GM18519 (cell line): Measurements from ENCODE around the gene ELL3.
"Not testable (repeated sequence)": the region's sequence is repeated elsewhere in the genome, so short reads cannot be mapped to it uniquely, and the experiment has no call there.

Source experiments
- ATAC-seq: cut with Tn5 transposase; IDR thresholded peaks from one replicate; pipeline ENCODE4 v1.9.1; 2021; ENCODE audit warnings: mild to moderate bottlenecking, moderate library complexity; ENCODE audit not compliant: unreplicated experiment, low FRiP score

Gene ELL3

DNA sequence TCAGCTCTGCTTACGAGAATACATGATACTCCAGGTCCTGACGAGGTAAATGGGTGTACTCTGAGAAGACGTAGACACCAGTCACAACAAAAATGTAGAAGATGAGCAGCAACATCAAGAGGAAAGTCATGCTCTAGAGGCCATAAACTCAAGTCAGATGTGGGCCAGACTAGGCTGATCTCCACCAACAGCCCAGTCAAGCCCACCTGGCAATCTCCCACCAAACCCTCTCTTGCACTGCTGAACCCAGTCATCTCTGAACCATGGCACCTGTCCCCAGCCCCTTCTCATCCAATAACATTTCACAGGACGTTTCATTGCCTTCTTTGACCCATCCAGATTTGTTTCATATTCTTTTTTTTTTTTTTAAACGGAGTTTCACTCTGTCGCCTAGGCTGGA lies 41.4 kb downstream of the ELL3 start:
- ATAC-seq: no peak

GRCh38 chr15:43728053-43728725 lies 48.6 kb downstream of the ELL3 start:
- not testable (repeated sequence) for ATAC-seq

- not testable (repeated sequence) for ATAC-seq
Observed at GRCh38 chr15:43726306-43726705, 50.5 kb downstream of the ELL3 start.

DNA sequence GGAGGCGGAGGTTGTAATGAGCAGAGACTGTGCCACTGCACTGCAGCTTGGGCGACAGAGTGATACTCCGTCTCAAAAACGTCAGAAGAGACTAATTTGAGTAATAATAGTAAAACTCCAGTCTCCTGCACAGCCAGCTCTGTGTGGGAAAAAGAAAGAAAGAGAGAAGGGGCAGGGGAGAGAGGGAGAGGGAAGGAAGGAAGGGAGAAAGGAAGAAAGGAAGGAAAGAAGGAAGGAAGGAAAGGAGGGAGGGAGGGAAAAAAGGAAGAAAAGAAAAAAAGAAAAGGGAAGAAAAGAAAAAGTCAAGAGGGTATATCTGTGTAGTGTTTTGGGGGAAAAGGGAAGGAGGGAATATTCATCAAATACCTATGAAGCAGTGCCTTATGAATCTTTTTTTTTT lies 53.6 kb downstream of the ELL3 start:
- ATAC-seq: no peak
